HepG2 (cell line): ENCODE results near the gene TESK1. TPM values are rescaled to one million over a fixed set of nuclear protein-coding genes. Genes with fewer than 3 reads are reported as not detected.

Experiments used
- ATF4 ChIP-seq, 2 experiments: fragments of 450-650 bp in 1 of 2; sonication (generic) in 1 of 2; formaldehyde crosslinking; IDR thresholded peaks; 2 replicates each; pipeline versions ENCODE4 v1.5.0 to v1.8.0; 2020 to 2022; ENCODE audit warnings: mild to moderate bottlenecking in 1 of 2, missing genetic modification reagents in 1 of 2
- CBFB ChIP-seq: sonication (generic); formaldehyde crosslinking; IDR thresholded peaks from 2 replicates; pipeline ENCODE4 v1.4.0; 2020; ENCODE audit warnings: missing genetic modification reagents
- GMEB2 ChIP-seq: IDR thresholded peaks from 2 replicates; pipeline ENCODE4 v1.6.1; 2016; ENCODE audit warnings: missing biosample characterization, missing genetic modification reagents, low read depth
- HMGA1 ChIP-seq: sonication (generic); formaldehyde crosslinking; conservative IDR thresholded peaks from 2 replicates; pipeline ENCODE4 v1.4.0; 2020; ENCODE audit warnings: missing genetic modification reagents
- NFE2 ChIP-seq: sonication (generic); formaldehyde crosslinking; IDR thresholded peaks from 2 replicates; pipeline ENCODE4 v1.4.0; 2020; ENCODE audit warnings: missing genetic modification reagents
- PAF1 ChIP-seq: IDR thresholded peaks from 2 replicates; pipeline ENCODE4 v1.6.1; 2016; ENCODE audit warnings: missing genetic modification reagents, missing compliant biosample characterization
- RFXANK ChIP-seq: IDR thresholded peaks from 2 replicates; pipeline ENCODE4 v1.6.1; 2016
- SNAPC2 ChIP-seq: sonication (generic); formaldehyde crosslinking; IDR thresholded peaks from 2 replicates; pipeline ENCODE4 v1.8.1; 2022; ENCODE audit warnings: mild to moderate bottlenecking, missing genetic modification reagents
- YEATS2 ChIP-seq: sonication (generic); formaldehyde crosslinking; IDR thresholded peaks from 2 replicates; pipeline ENCODE4 v1.4.0; 2020; ENCODE audit warnings: missing genetic modification reagents, borderline replicate concordance
- ZMYM2 ChIP-seq: sonication (generic); formaldehyde crosslinking; IDR thresholded peaks from 2 replicates; pipeline ENCODE4 v1.8.0; 2022; ENCODE audit warnings: mild to moderate bottlenecking, missing genetic modification reagents
- ZNF138 ChIP-seq: sonication (generic); formaldehyde crosslinking; IDR thresholded peaks from 2 replicates; pipeline ENCODE4 v1.5.0; 2020; ENCODE audit warnings: mild to moderate bottlenecking, low read depth, missing genetic modification reagents
- ZNF576 ChIP-seq: sonication (generic); formaldehyde crosslinking; IDR thresholded peaks from 2 replicates; pipeline ENCODE4 v1.4.0; 2020; ENCODE audit warnings: mild to moderate bottlenecking, missing genetic modification reagents
- ZNF577 ChIP-seq: sonication (generic); formaldehyde crosslinking; IDR thresholded peaks from 2 replicates; pipeline ENCODE4 v1.4.0; 2020; ENCODE audit warnings: mild to moderate bottlenecking, low read depth, missing genetic modification reagents, borderline replicate concordance
- ZNF776 ChIP-seq: sonication (generic); formaldehyde crosslinking; IDR thresholded peaks from 2 replicates; pipeline ENCODE4 v1.4.0; 2020; ENCODE audit warnings: mild to moderate bottlenecking, missing genetic modification reagents
- polyA plus RNA-seq, 8 experiments: library from polyadenylated mRNA; depleted of rRNA in 3 of 8; stranded (reverse) in 7 of 8; unstranded in 1 of 8; fragments of >200 nt; fragmentation: Illumina TruSeq in 4 of 8; extraction: Trizol in 4 of 8; gene quantifications; 2 replicates each; pipeline versions ENCODE4 v1.2.1 to v1.2.3, GENCODE V29; 2011 to 2016; ENCODE audit warnings: low read depth in 4 of 8, missing spikeins in 1 of 8, mixed read lengths in 1 of 8; ENCODE audit not compliant: insufficient read depth in 1 of 8
- total RNA-seq, 5 experiments: library from RNA; depleted of rRNA; stranded (reverse); fragments of >200 nt; fragmentation: Illumina TruSeq; extraction: Trizol; gene quantifications; 2 replicates each; pipeline ENCODE4 v1.2.3, GENCODE V29; 2016; ENCODE audit warnings: low read depth in 1 of 5
- TF ChIP-seq, protein P1 (sequence below): sonication (generic); formaldehyde crosslinking; IDR thresholded peaks from 2 replicates; pipeline ENCODE4 v1.8.0; 2022; ENCODE audit warnings: mild to moderate bottlenecking, missing genetic modification reagents, borderline replicate concordance
- TF ChIP-seq, protein P2 (sequence below): sonication (generic); formaldehyde crosslinking; IDR thresholded peaks from 2 replicates; pipeline ENCODE4 v1.4.0; 2020; ENCODE audit warnings: missing genetic modification reagents, borderline replicate concordance
- TF ChIP-seq, protein P3 (sequence below): sonication (generic); formaldehyde crosslinking; IDR thresholded peaks from 2 replicates; pipeline ENCODE4 v1.4.0; 2020; ENCODE audit warnings: missing genetic modification reagents

Gene TESK1
- total and polyA plus RNA-seq, 2 of the 13 experiments (the other 11 are each of a cell fraction or from before 2014, with no cell fraction given): 7.3 to 13.6 TPM

GRCh38 chr9:35651956-35652828, 47.1 kb downstream of the TESK1 start (continued):
- TF ChIP-seq, protein P1, sequence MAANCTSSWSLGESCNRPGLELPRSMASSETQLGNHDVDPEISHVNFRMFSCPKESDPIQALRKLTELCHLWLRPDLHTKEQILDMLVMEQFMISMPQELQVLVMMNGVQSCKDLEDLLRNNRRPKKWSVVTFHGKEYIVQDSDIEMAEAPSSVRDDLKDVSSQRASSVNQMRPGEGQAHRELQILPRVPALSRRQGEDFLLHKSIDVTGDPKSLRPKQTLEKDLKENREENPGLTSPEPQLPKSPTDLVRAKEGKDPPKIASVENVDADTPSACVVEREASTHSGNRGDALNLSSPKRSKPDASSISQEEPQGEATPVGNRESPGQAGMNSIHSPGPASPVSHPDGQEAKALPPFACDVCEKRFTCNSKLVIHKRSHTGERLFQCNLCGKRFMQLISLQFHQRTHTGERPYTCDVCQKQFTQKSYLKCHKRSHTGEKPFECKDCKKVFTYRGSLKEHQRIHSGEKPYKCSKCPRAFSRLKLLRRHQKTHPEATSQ: no peak
- TF ChIP-seq, protein P2, sequence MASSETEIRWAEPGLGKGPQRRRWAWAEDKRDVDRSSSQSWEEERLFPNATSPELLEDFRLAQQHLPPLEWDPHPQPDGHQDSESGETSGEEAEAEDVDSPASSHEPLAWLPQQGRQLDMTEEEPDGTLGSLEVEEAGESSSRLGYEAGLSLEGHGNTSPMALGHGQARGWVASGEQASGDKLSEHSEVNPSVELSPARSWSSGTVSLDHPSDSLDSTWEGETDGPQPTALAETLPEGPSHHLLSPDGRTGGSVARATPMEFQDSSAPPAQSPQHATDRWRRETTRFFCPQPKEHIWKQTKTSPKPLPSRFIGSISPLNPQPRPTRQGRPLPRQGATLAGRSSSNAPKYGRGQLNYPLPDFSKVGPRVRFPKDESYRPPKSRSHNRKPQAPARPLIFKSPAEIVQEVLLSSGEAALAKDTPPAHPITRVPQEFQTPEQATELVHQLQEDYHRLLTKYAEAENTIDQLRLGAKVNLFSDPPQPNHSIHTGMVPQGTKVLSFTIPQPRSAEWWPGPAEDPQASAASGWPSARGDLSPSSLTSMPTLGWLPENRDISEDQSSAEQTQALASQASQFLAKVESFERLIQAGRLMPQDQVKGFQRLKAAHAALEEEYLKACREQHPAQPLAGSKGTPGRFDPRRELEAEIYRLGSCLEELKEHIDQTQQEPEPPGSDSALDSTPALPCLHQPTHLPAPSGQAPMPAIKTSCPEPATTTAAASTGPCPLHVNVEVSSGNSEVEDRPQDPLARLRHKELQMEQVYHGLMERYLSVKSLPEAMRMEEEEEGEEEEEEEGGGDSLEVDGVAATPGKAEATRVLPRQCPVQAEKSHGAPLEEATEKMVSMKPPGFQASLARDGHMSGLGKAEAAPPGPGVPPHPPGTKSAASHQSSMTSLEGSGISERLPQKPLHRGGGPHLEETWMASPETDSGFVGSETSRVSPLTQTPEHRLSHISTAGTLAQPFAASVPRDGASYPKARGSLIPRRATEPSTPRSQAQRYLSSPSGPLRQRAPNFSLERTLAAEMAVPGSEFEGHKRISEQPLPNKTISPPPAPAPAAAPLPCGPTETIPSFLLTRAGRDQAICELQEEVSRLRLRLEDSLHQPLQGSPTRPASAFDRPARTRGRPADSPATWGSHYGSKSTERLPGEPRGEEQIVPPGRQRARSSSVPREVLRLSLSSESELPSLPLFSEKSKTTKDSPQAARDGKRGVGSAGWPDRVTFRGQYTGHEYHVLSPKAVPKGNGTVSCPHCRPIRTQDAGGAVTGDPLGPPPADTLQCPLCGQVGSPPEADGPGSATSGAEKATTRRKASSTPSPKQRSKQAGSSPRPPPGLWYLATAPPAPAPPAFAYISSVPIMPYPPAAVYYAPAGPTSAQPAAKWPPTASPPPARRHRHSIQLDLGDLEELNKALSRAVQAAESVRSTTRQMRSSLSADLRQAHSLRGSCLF (CRISPR knock-in tag): no peak
- TF ChIP-seq HMGA1 (CRISPR knock-in tag): no peak
- TF ChIP-seq ZMYM2: 0 out of 2 replicates have a peak, but pooled peaks have one; percentile 48
- TF ChIP-seq YEATS2 (CRISPR knock-in tag): no peak
- TF ChIP-seq, protein P3, sequence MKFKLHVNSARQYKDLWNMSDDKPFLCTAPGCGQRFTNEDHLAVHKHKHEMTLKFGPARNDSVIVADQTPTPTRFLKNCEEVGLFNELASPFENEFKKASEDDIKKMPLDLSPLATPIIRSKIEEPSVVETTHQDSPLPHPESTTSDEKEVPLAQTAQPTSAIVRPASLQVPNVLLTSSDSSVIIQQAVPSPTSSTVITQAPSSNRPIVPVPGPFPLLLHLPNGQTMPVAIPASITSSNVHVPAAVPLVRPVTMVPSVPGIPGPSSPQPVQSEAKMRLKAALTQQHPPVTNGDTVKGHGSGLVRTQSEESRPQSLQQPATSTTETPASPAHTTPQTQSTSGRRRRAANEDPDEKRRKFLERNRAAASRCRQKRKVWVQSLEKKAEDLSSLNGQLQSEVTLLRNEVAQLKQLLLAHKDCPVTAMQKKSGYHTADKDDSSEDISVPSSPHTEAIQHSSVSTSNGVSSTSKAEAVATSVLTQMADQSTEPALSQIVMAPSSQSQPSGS (CRISPR knock-in tag): no peak
- no peak for TF ChIP-seq RFXANK (CRISPR knock-in tag)
- no peak for TF ChIP-seq CBFB (CRISPR knock-in tag)
- no peak for TF ChIP-seq NFE2 (CRISPR knock-in tag)
- no peak for TF ChIP-seq ZNF138 (CRISPR knock-in tag)
- TF ChIP-seq ZNF776: no peak
- no peak for TF ChIP-seq PAF1 (CRISPR knock-in tag)
- TF ChIP-seq ZNF576 (CRISPR knock-in tag): no peak
- TF ChIP-seq GMEB2 (CRISPR knock-in tag): no peak
- TF ChIP-seq ATF4 (CRISPR knock-in tag; IDR thresholded peaks at IDR 0.05): peak in 1 of 2 experiments; percentile 33; a peak in 1 of 4 replicates
- TF ChIP-seq ZNF577 (CRISPR knock-in tag): no peak
- 0 out of 2 replicates have a peak, but pooled peaks have one; percentile 26 for TF ChIP-seq SNAPC2 (CRISPR knock-in tag)
